MM.1S (cell line): Measurements from ENCODE around the gene TMED5.

Experiments used
- DNase-seq: peaks from one replicate; pipeline ENCODE4 v3.0.0-alpha.2; 2015
- H2AFZ ChIP-seq: fragments of 300-600 bp; sonication (generic); 2 replicates; pipeline ENCODE4 v1.6.0; 2016; ENCODE audit warnings: antibody characterized with exemption, low read length
- H3F3A ChIP-seq: fragments of 300-600 bp; sonication (generic); 2 replicates; pipeline ENCODE4 v1.6.1; 2016; ENCODE audit warnings: mild to moderate bottlenecking, antibody characterized with exemption, low read length, moderate library complexity, mixed read lengths; ENCODE audit not compliant: insufficient read depth
- H3K27ac ChIP-seq: fragments of 300-600 bp; sonication (generic); 2 replicates; pipeline ENCODE4 v1.5.1; 2016; ENCODE audit warnings: mild to moderate bottlenecking, low read length
- H3K27me3 ChIP-seq: fragments of 300-600 bp; sonication (generic); replicated peaks from 2 replicates; pipeline ENCODE4 v1.6.0; 2016; ENCODE audit warnings: low read length; ENCODE audit not compliant: insufficient read depth
- H3K36me3 ChIP-seq: fragments of 300-600 bp; sonication (generic); replicated peaks from 2 replicates; pipeline ENCODE4 v1.6.1; 2016; ENCODE audit warnings: mild to moderate bottlenecking, low read length, mixed read lengths; ENCODE audit not compliant: insufficient read depth
- H3K4me1 ChIP-seq: fragments of 300-600 bp; sonication (generic); 2 replicates; pipeline ENCODE4 v1.6.1; 2016; ENCODE audit warnings: low read length, mixed read lengths
- H3K4me2 ChIP-seq: fragments of 300-600 bp; sonication (generic); 2 replicates; pipeline ENCODE4 v1.6.0; 2016; ENCODE audit warnings: low read depth, low read length
- H3K4me3 ChIP-seq: fragments of 300-600 bp; sonication (generic); 2 replicates; pipeline ENCODE4 v1.5.1; 2016; ENCODE audit warnings: low read length, mixed read lengths
- H3K79me2 ChIP-seq: fragments of 300-600 bp; sonication (generic); 2 replicates; pipeline ENCODE4 v1.6.1; 2016; ENCODE audit warnings: mixed run types, low read length, mixed read lengths
- H3K9ac ChIP-seq: fragments of 300-600 bp; sonication (generic); 2 replicates; pipeline ENCODE4 v1.6.1; 2016; ENCODE audit warnings: low read length, mixed read lengths
- H3K9me2 ChIP-seq: fragments of 300-600 bp; sonication (generic); replicated peaks from 2 replicates; pipeline ENCODE4 v1.6.1; 2016; ENCODE audit warnings: mild to moderate bottlenecking, low read length, mixed read lengths; ENCODE audit not compliant: insufficient read depth
- H3K9me3 ChIP-seq: fragments of 300-600 bp; sonication (generic); replicated peaks from 2 replicates; pipeline ENCODE4 v1.6.1; 2016; ENCODE audit warnings: mild to moderate bottlenecking, low read length, mixed read lengths; ENCODE audit not compliant: insufficient read depth
- H4K20me1 ChIP-seq: fragments of 300-600 bp; sonication (generic); 2 replicates; pipeline ENCODE4 v1.6.1; 2016; ENCODE audit warnings: mild to moderate bottlenecking, low read length, moderate library complexity, mixed read lengths; ENCODE audit not compliant: insufficient read depth
- EZH2 ChIP-seq: fragments of 300-600 bp; sonication (generic); optimal IDR thresholded peaks from 2 replicates; pipeline ENCODE3; 2017; ENCODE audit warnings: low read depth, mild to moderate bottlenecking, antibody characterized with exemption, low read length, mixed read lengths
- EZH2phosphoT487 ChIP-seq: fragments of 300-600 bp; sonication (generic); IDR thresholded peaks from 2 replicates; pipeline ENCODE4 v1.6.1; 2018; ENCODE audit warnings: antibody characterized with exemption, low read length
- TF ChIP-seq, protein P1 (sequence below): fragments of 300-600 bp; sonication (generic); IDR thresholded peaks from 2 replicates; pipeline ENCODE4 v1.5.1; 2016; ENCODE audit warnings: antibody characterized with exemption, low read length, mixed read lengths

The TMED5 gene

DNA sequence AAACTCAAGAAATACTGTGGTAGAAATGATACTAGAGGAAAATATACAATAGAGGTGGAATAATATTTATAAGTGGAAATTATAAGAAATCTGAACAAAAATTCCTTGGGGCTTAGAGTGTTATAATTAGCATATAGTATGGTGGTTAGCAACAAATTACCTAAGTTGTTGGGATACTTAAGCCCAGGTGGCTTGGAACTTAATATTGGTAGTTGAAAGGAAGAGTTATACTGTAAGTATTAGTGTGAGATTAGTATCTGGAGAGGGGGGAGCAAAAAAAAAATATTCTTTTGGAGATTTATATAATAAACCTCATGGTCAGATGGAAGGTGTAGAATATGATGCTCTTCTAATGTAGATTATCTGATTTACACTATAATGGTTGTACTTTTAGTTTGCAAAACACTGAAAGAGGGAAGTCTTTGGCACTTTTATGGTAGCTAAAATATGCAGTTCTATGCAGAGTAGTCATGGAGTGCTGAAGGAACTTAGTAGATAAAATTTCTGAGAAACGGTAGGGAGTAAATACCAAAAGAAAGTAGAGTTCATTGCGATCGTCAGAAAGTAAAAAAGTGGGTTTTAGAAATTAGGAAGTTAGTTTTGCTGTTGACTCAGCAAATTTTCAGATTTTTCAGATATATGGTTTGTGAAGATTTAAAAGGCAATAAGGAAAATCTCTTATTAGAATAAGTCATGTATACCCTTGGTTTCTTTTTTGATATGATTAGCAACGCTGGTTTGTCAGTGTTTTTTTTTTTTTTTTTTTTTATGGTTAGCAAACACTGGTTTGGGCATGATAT lies 55.5 kb downstream of the TMED5 start:
- TF ChIP-seq, protein P1, sequence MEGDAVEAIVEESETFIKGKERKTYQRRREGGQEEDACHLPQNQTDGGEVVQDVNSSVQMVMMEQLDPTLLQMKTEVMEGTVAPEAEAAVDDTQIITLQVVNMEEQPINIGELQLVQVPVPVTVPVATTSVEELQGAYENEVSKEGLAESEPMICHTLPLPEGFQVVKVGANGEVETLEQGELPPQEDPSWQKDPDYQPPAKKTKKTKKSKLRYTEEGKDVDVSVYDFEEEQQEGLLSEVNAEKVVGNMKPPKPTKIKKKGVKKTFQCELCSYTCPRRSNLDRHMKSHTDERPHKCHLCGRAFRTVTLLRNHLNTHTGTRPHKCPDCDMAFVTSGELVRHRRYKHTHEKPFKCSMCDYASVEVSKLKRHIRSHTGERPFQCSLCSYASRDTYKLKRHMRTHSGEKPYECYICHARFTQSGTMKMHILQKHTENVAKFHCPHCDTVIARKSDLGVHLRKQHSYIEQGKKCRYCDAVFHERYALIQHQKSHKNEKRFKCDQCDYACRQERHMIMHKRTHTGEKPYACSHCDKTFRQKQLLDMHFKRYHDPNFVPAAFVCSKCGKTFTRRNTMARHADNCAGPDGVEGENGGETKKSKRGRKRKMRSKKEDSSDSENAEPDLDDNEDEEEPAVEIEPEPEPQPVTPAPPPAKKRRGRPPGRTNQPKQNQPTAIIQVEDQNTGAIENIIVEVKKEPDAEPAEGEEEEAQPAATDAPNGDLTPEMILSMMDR, result no peak
- TF ChIP-seq EZH2phosphoT487 (no peak), EZH2 (no peak)
- H3K36me3 ChIP-seq, result no peaks in the 10 kb centered on the region

GRCh38 chr1:93123201-93123783 lies 56.9 kb downstream of the TMED5 start:
- H3K4me3 ChIP-seq, result no peak overlapping the region
- no peaks in the 10 kb centered on the region for H3K9me3 ChIP-seq
- no peaks in the 10 kb centered on the region for H3K36me3 ChIP-seq
- no peaks in the 10 kb centered on the region for H3K27me3 ChIP-seq
- DNase-seq, result no peak
- no peaks in the 10 kb centered on the region for H3K79me2 ChIP-seq
- H3K4me2 ChIP-seq, result no peak overlapping the region
- H3K9me2 ChIP-seq, result no peaks in the 10 kb centered on the region
- no peaks in the 10 kb centered on the region for H4K20me1 ChIP-seq
- H3K9ac ChIP-seq, result no peak overlapping the region
- H2AFZ ChIP-seq, result no peak overlapping the region
- no peak for TF ChIP-seq EZH2phosphoT487
- TF ChIP-seq, protein P1, result no peak
- no peaks in the 10 kb centered on the region for H3K4me1 ChIP-seq
- H3F3A ChIP-seq, result no peaks in the 10 kb centered on the region; the same call in 1 of the 2 replicates
- H3K27ac ChIP-seq, result no peak overlapping the region

More for the DNA sequence above, 55.5 kb downstream of the TMED5 start:
- no peaks in the 10 kb centered on the region for H3K9me3 ChIP-seq
- no peak overlapping the region for H2AFZ ChIP-seq
- no peaks in the 10 kb centered on the region for H3K9me2 ChIP-seq
- H3F3A ChIP-seq, result no peaks in the 10 kb centered on the region
- H3K9ac ChIP-seq, result no peak overlapping the region
- no peak overlapping the region for H3K4me2 ChIP-seq
- no peaks in the 10 kb centered on the region for H3K4me1 ChIP-seq
- no peak for DNase-seq
- no peaks in the 10 kb centered on the region for H4K20me1 ChIP-seq
- H3K4me3 ChIP-seq, result no peak overlapping the region
- no peaks in the 10 kb centered on the region for H3K27me3 ChIP-seq
- H3K27ac ChIP-seq, result no peak overlapping the region
- H3K79me2 ChIP-seq, result no peaks in the 10 kb centered on the region

GRCh38 chr1:93120614-93121013 lies 59.6 kb downstream of the TMED5 start:
- no peaks in the 10 kb centered on the region for H3K9me3 ChIP-seq
- no peak overlapping the region for H3K4me3 ChIP-seq
- H3F3A ChIP-seq, result no peaks in the 10 kb centered on the region; the same call in 1 of the 2 replicates
- H3K9ac ChIP-seq, result no peak overlapping the region
- no peaks in the 10 kb centered on the region for H3K9me2 ChIP-seq
- H3K27me3 ChIP-seq, result no peaks in the 10 kb centered on the region
- no peaks in the 10 kb centered on the region for H3K4me1 ChIP-seq
- H4K20me1 ChIP-seq, result no peaks in the 10 kb centered on the region
- no peak overlapping the region for H3K27ac ChIP-seq
- TF ChIP-seq, protein P1, result no peak
- TF ChIP-seq EZH2 (no peak), EZH2phosphoT487 (no peak)
- no peak for DNase-seq
- H3K36me3 ChIP-seq, result no peaks in the 10 kb centered on the region
- no peak overlapping the region for H3K4me2 ChIP-seq
- H3K79me2 ChIP-seq, result no peaks in the 10 kb centered on the region
- no peak overlapping the region for H2AFZ ChIP-seq
